Heart right ventricle (tissue), 16 donors: ENCODE measurements around the gene HSPB6. TPM values are rescaled to one million over a fixed set of nuclear protein-coding genes. Genes with fewer than 3 reads are reported as not detected.
"Not testable (repeated sequence)": the region's sequence is repeated elsewhere in the genome, so short reads cannot be mapped to it uniquely, and the experiment has no call there.

ENCODE experiments used
- ATAC-seq, 8 donors: fragments of 200-7000 bp; cut with Tn5 transposase; one replicate each; pipeline ENCODE4 v1.9.1; 2020; ENCODE audit warnings: mild to moderate bottlenecking in 8 of 8, moderate library complexity in 8 of 8, moderate number of reproducible peaks in 1 of 8
- DNase-seq, 2 donors: peaks; one replicate each; pipeline ENCODE4 v3.0.0-alpha.2; 2020
- H3K27ac ChIP-seq, 10 donors: fragments of 200-600 bp; sonication (generic) in 2 of 10; one replicate each; pipeline versions ENCODE4 v1.5.0 to v1.8.0; 2020 to 2022; ENCODE audit warnings: mild to moderate bottlenecking in 3 of 10
- H3K27me3 ChIP-seq, 7 donors: fragments of 200-600 bp; one replicate each; pipeline ENCODE4 v1.8.0; 2021 to 2022; ENCODE audit warnings: mild to moderate bottlenecking in 2 of 7
- H3K36me3 ChIP-seq, 9 donors: fragments of 200-600 bp; sonication (generic) in 1 of 9; one replicate each; pipeline versions ENCODE4 v1.5.0 to v1.8.0; 2020 to 2022; ENCODE audit warnings: mild to moderate bottlenecking in 2 of 9
- H3K4me1 ChIP-seq, 9 donors: fragments of 200-600 bp; sonication (generic) in 1 of 9; one replicate each; pipeline versions ENCODE4 v1.5.0 to v1.8.0; 2020 to 2022; ENCODE audit warnings: mild to moderate bottlenecking in 4 of 9
- H3K4me3 ChIP-seq, 10 donors: fragments of 200-600 bp; sonication (generic) in 2 of 10; one replicate each; pipeline versions ENCODE4 v1.5.0 to v1.8.0; 2020 to 2022; ENCODE audit warnings: mild to moderate bottlenecking in 7 of 10, moderate library complexity in 2 of 10
- H3K9me3 ChIP-seq, 11 donors: fragments of 200-600 bp in 10 of 11; sonication (generic) in 2 of 11; one replicate each; pipeline versions ENCODE4 v1.5.0 to v1.8.0; 2013 to 2022; ENCODE audit warnings: mild to moderate bottlenecking in 2 of 11, control low read depth in 1 of 11, moderate library complexity in 1 of 11
- CTCF ChIP-seq, 9 donors: fragments of 200-600 bp; sonication (generic) in 2 of 9; IDR thresholded peaks; one replicate each; pipeline versions ENCODE4 v1.5.0 to v1.8.0; 2021 to 2022; ENCODE audit warnings: antibody characterized with exemption in 9 of 9, mild to moderate bottlenecking in 5 of 9, moderate library complexity in 1 of 9
- WGBS, 2 donors: extraction: QIAGEN DNeasy Blood & Tissue Kit; methylation state at CpG; one replicate each; pipeline ENCODE4 v1.1.7; 2013; ENCODE audit warnings: inconsistent platforms in 1 of 2; 5-methylcytosine and 5-hydroxymethylcytosine counted together
- intact Hi-C, 10 donors: fragments of 100-400 bp; cut with DNase I; formaldehyde crosslinking; loops; one replicate each; pipeline versions ENCODE4 v1.11.1 to v1.14.2; 2022
- polyA plus RNA-seq, 2 donors: library from polyadenylated mRNA; stranded (reverse); fragments of 200-250 nt; gene quantifications; one replicate each; pipeline ENCODE4 v1.2.3, GENCODE V29; 2013
- total RNA-seq, 10 donors: library from RNA; stranded (reverse); fragmentation: NEBNext Ultra II Directional in 3 of 10; extraction: Animal tissue kit (Norgen Biotek cat#: 25700) in 3 of 10; gene quantifications; one replicate each; pipeline versions ENCODE4 v1.2.1 to v1.2.4, GENCODE V29; 2021 to 2023
- donor health status: Arrhythmogenic right ventricular cardiomyopathy.
- donor health status: ischemic (EF 13 %, LVEDD 7.1; RV severe dilation, severe dysfunction).
- donor health status: healthy with polysubstance abuse.
- donor health status: DM: no; HTN: yes; CAD: no.
- donor health status: DM: no; HTN: no; CAD: no.
- donor health status: ischemic (EF 25% LVEDD 6.9; RV normal size, moderate dysfunction).
- donor health status: ischemic (EF 25% LVEDD 5.7; RV mildly dilated, moderate dysfunction).
- donor health status: healthy.
- donor health status: DM: yes; HTN: yes; CAD: no.
- donor health status: Ischemic cardiomyopathy.
- donor health status: ischemic (EF 35%, LVEDD 5.7; RV mildly dilated, moderate dysfunction).
- donor health status: nonischemic (EF 11% LVEDD 7.7; RV severe dilation, severe dysfunction).
- donor health status: DM: yes; HTN: yes; CAD: no.
- donor health status: PGD.
- donor health status: ischemic (EF 29% LVEDD 5.4; RV normal size, mild dysfunction).
- donor health status: nonischemic (EF 23%, LVEDD 6.1; RV moderate dilation, normal function).

Gene HSPB6
- total and polyA plus RNA-seq, 12 donors, result 387 to 1,269 (median 981) TPM

DNA sequence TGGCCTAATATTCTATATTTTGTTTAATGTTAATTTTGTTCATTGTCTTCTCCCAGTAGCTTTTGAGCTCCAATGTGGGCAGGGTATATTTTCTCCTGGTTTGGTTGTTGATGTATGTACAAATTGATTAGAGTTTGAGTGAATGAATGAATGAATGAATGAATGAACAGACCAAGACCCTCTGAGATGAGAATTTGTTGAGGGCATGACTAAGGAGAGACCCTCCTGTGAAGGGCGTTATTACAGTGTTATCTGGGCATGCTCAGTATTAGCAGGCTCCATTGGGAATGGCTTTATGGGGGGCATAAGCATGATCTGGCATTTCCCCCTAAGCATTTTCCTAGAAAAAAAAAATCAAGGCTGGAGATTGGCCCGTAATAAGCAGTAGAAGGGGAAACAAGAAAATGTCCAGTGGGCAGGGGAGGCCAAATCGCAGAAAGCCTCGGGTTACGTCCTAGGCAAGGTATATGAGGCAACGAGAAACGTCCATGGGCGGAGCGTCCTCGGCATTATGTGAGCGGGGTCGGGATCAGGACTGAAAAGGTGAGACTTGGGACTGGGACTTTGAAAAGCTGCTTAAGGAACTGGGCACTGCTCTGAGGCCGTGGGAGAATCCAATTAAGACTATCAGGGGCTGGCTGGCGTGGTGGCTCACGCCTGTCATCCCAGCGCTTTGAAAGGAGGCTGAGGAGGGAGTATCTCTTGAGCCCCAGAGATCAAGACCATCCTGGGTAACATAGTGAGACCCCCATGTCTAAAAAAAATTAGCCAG, 17.6 kb upstream of the HSPB6 start:
- Histone ChIP-seq H3K27ac (no peak overlapping the region), H3K4me1 (peaks cover 0 to 18% (median 7%) of the 10 kb centered on the region in 9 donors), H3K27me3 (no peaks in the 10 kb centered on the region), H3K36me3 (peaks cover 0 to 20% (median 0%) of the 10 kb centered on the region in 9 donors), H3K9me3 (no peaks in the 10 kb centered on the region), H3K4me3 (peak overlapping the region; percentile 61 to 98 (median 85))
- intact Hi-C loops, result loop anchor here in 2 of 10 donors (10.0 kb wide), 1 partner anchor 160 kb away; the partner anchor contains the start of gene LRFN3 (in 2 of the 2)
- DNase-seq (no peak), ATAC-seq (no peak)
- no peak for TF ChIP-seq CTCF (IDR thresholded peaks at IDR 0.05)
- WGBS, 2 donors, result 33 to 53% methylated on average over 16 of the region's 16 CpGs

DNA sequence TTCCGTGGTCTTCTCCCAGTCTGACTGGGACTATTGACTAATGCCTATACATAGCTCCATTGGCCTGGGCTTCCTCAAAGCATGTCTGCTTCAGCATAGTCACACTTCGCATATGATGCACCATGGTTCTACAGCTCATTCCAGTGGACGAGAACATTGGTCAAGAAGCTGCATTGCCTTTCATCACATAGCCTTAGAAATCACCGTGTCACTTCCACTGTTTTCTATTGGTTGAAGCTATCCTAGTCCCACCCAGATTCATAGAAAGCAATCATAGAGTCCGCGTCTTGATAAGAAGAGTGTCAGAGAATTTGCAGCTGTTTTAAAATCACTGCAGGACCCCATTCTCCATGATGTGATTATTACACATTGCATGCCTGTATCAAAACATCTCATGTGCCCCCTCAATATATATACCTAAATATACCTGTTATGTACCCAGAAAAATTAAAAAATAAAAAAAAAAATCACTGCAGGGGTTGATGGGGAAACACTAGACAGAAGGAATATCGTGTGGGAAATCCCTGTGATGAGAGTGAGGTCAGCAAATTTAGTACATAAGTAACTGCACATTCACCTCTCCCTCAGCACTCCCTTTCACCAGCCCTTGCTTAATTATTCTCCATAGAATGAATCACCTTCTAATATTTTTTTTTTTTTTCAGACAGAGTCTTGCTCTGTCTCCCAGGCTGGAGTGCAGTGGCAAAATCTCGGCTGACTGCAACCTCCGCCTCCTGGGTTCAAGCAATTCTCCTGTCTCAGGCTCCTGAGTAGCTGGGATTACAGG, 16.4 kb upstream of the HSPB6 start:
- intact Hi-C loops, result loop anchor here in 2 of 10 donors (10.0 kb wide), 1 partner anchor 162 kb away; the partner anchor contains the start of gene LRFN3 (in 2 of the 2)
- Histone ChIP-seq H3K4me1 (peaks cover 0 to 18% (median 7%) of the 10 kb centered on the region in 9 donors), H3K27me3 (no peaks in the 10 kb centered on the region), H3K27ac (no peak overlapping the region), H3K4me3 (no peak overlapping the region), H3K9me3 (no peaks in the 10 kb centered on the region), H3K36me3 (peaks cover 0 to 13% (median 0%) of the 10 kb centered on the region in 9 donors)
- no peak for TF ChIP-seq CTCF (IDR thresholded peaks at IDR 0.05)
- ATAC-seq (no peak), DNase-seq (no peak)
- WGBS, 2 donors, result 45 to 51% methylated on average over 9 of the region's 9 CpGs

DNA sequence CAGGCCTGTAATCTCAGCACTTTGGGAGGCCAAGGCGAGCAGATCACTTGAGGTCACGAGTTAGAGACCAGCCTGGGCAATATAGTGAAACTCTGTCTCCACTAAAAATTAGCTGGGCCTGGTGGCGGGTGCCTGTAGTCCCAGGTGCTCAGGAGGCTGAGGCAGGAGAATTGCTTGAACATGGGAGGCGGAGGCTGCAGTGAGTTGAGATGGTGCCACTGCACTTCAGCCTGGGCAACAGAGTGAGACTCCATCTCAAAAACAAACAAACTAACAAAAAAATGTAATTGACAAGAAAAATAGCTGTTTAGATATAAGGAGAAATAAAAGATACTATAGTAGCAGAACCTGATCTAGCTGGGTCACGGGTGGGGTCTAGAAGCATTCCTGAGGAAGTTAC, 15.5 kb upstream of the HSPB6 start:
- intact Hi-C loops, result loop anchor here in 2 of 10 donors (10.0 kb wide), 1 partner anchor 162 kb away; the partner anchor contains the start of gene LRFN3 (in 2 of the 2)

DNA sequence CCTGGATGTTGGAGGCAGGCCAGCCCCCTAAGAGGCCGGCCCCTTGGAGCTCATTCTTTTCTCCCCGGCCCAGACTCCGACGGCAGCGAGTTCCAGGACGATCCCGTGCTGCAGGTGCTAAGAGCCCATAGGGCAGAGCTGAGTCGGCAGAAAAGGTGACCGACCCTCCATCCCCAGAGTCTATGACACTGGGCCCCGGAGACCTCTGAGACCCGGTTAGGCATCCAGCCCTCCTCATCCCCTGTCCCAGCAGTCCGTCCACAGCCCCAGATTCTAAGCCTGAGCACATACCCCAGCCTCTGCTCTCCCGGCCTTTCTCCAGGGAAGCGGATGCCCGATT, 11.2 kb upstream of the HSPB6 start:
- intact Hi-C loops, result no loop called here
- H3K9me3 ChIP-seq, result no peaks in the 10 kb centered on the region
- no peak overlapping the region for H3K4me3 ChIP-seq
- 61 to 69% methylated on average over 15 of the region's 15 CpGs for WGBS, 2 donors
- H3K27me3 ChIP-seq, result no peaks in the 10 kb centered on the region
- H3K27ac ChIP-seq, result no peak overlapping the region
- no peak for DNase-seq
- ATAC-seq, result peak in 4 of 8 donors; percentile 3 to 27 (median 10)
- no peaks in the 10 kb centered on the region for H3K4me1 ChIP-seq
- H3K36me3 ChIP-seq, result peaks cover 0 to 36% (median 0%) of the 10 kb centered on the region in 9 donors
- no peak for TF ChIP-seq CTCF (IDR thresholded peaks at IDR 0.05)

More for the DNA sequence above, 15.5 kb upstream of the HSPB6 start:
- H3K36me3 ChIP-seq, ATAC-seq, DNase-seq, H3K27me3 ChIP-seq, H3K4me3 ChIP-seq, H3K27ac ChIP-seq, H3K9me3 ChIP-seq: not testable (repeated sequence)
- 94 to 95% methylated on average over 5 of the region's 5 CpGs for WGBS, 2 donors
- peaks cover 0 to 18% (median 7%) of the 10 kb centered on the region in 9 donors for H3K4me1 ChIP-seq
